Measurements from ENCODE around the gene TMEFF2.
"Not testable (repeated sequence)": the region's sequence is repeated elsewhere in the genome, so short reads cannot be mapped to it uniquely, and the experiment has no call there.

TMEFF2 gene

DNA sequence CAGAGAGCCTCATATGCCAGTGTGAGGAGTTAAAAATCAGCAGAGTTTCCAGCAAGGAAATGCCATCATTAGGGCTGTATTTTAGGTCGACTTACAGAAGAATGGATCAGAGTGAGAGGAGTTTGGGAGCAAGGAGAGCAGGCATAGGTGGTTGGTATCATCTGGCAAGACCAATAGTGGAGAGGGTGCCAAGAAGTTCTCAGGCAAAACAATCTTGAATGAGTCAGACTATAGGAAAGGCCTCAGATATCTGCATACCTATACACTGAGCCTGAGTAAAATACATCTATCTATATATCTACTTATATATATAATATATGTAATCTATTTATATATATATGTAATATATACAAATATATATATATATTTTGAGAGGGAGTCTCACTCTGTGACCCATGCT is 57.3 kb downstream of the TMEFF2 start:
- no peak for DNase-seq (ENCODE audit: insufficient read length, low spot score)
- no peak for FAIRE-seq
- no peak for TF ChIP-seq CTCF (IDR thresholded peaks at IDR 0.05; ENCODE audit: insufficient read depth, missing control alignments)

DNA sequence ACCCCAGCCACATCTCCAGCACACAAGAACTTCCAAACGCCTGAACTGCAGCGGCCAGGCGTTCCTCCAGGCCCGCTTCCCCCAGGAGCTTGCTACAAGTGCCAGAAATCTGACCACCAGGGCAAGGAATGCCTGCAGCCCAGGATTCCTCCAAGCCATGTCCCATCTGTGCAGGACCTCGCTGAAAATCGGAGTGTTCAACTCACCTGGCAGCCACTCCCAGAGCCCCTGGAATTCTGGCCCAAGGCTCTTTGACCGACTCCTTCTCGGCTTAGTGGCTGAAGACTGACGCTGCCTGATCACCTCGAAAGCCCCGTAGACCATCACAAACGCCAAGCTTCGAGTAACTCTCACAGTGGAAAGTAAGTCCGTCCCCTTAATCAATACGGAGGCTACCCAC is 62.1 kb downstream of the TMEFF2 start:
- not testable (repeated sequence) for FAIRE-seq; DNase-seq (ENCODE audit: insufficient read length, low spot score)

GRCh38 chr2:192130312-192130711 is 64.4 kb downstream of the TMEFF2 start:
- not testable (repeated sequence) for DNase-seq (ENCODE audit: insufficient read length, low spot score); FAIRE-seq

- FAIRE-seq (no peak), DNase-seq (ENCODE audit: insufficient read length, low spot score) (no peak)
- no peak for TF ChIP-seq CTCF (IDR thresholded peaks at IDR 0.05; ENCODE audit: insufficient read depth, missing control alignments)
These were observed 66.1 kb downstream of the TMEFF2 start for GRCh38 chr2:192128655-192129054.

GRCh38 chr2:192127434-192127833 is 67.3 kb downstream of the TMEFF2 start:
- no peak for FAIRE-seq

DNA sequence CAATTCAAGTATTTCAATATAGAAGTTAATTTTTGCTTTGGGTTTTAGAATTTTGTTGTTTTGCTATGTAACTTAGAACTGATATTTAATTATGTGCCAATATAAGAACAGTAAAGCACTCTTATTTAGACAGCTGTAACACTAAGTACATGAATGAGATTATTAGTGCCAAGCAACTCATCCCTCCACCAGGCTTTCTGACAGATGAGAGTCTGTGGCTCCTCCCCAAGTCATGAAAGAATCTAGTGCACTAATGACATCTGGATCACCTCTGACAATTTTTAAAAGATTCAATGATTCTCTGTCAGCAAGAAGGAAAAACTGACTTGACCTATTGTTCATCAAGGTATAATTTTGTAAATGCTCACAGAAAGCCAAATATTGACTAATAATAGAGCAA is 67.8 kb downstream of the TMEFF2 start:
- DNase-seq (ENCODE audit: insufficient read length, low spot score) (no peak), FAIRE-seq (no peak)
- no peak for TF ChIP-seq CTCF (IDR thresholded peaks at IDR 0.05; ENCODE audit: insufficient read depth, missing control alignments)

More at GRCh38 chr2:192127434-192127833, 67.3 kb downstream of the TMEFF2 start:
- TF ChIP-seq CTCF (IDR thresholded peaks at IDR 0.05; ENCODE audit: insufficient read depth, missing control alignments) = no peak
- DNase-seq (ENCODE audit: insufficient read length, low spot score) = no peak

DNA sequence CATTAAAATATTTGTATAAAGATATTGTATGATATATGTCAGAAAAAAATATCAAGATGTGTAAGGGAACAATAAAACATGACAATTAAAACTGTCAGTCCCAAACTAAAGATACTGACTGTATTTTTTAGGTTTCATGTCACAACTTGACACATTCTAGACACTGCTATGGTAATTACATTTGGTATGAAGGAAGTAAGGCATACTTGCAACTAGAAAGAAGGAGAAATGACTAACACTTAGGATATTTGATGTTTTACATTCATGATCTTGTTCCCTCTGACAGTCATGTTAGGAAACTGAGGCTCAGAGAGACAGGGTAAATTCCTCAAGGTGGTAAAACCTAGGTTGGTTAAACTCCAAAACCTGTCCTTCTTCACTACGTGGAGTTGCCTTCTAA is 68.3 kb downstream of the TMEFF2 start:
- DNase-seq (ENCODE audit: insufficient read length, low spot score) (no peak), FAIRE-seq (no peak)
- no peak for TF ChIP-seq CTCF (IDR thresholded peaks at IDR 0.05; ENCODE audit: insufficient read depth, missing control alignments)

DNA sequence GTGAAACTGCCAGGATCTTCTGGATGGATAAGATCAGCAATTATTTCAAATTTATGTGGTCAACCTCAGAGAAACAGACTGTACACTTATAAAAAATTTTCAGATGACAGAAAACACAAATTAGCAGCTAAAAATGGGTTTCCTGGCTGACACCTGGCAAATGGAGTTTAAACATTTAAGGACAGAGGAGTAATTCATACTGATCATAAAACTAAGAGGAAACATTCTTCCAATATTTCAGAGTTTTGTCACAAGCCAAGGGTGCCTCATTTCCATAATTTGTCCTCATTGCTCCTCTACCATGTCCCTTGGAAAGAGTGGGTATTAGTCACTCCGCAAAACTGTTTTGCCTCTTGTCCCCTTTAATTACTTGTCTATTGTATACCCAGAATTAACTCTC is 70.2 kb downstream of the TMEFF2 start:
- FAIRE-seq (no peak), DNase-seq (ENCODE audit: insufficient read length, low spot score) (no peak)

More for the DNA sequence above, 70.2 kb downstream of the TMEFF2 start:
- no peak for TF ChIP-seq CTCF (IDR thresholded peaks at IDR 0.05; ENCODE audit: insufficient read depth, missing control alignments)
